Activated naive CD4-positive, alpha-beta T cell treated with anti-CD3 and anti-CD28 coated beads, Interleukin-2, amount 50 U/mL, for 16 hours (primary cell): ENCODE data around the gene ANKRD33.

Experiments
- DNase-seq: peaks from one replicate; pipeline ENCODE4 v3.0.0-alpha.2; 2020

The ANKRD33 gene

GRCh38 chr12:51905471-51906429 is 17.8 kb downstream of the ANKRD33 start:
- no peak for DNase-seq

GRCh38 chr12:51906430-51907082 is 18.7 kb downstream of the ANKRD33 start:
- no peak for DNase-seq

GRCh38 chr12:51907083-51907855 is 19.4 kb downstream of the ANKRD33 start, which contains the start of gene ACVRL1:
ACVRL1 (plus strand) TSS chr12:51907504; CDS start chr12:51912475, 4,971 bp downstream.
- DNase-seq: no peak

GRCh38 chr12:51907856-51908425 is 20.0 kb downstream of the ANKRD33 start:
- DNase-seq: no peak

GRCh38 chr12:51908876-51909592 is 21.1 kb downstream of the ANKRD33 start:
- no peak for DNase-seq

GRCh38 chr12:51910168-51910567 is 22.3 kb downstream of the ANKRD33 start:
- DNase-seq: no peak

- DNase-seq: no peak
Observed at GRCh38 chr12:51910691-51911090, 22.8 kb downstream of the ANKRD33 start.

GRCh38 chr12:51911307-51911706 is 23.4 kb downstream of the ANKRD33 start:
- no peak for DNase-seq

GRCh38 chr12:51911788-51912711 is 24.1 kb downstream of the ANKRD33 start:
- DNase-seq: no peak

GRCh38 chr12:51913071-51914033 is 25.4 kb downstream of the ANKRD33 start:
- no peak for DNase-seq

GRCh38 chr12:51914034-51914923 is 26.4 kb downstream of the ANKRD33 start:
- DNase-seq: no peak

- DNase-seq: no peak
Observed at GRCh38 chr12:51915003-51915625, 27.2 kb downstream of the ANKRD33 start.

GRCh38 chr12:51915951-51916350 is 28.0 kb downstream of the ANKRD33 start:
- no peak for DNase-seq

- DNase-seq: no peak
Observed at GRCh38 chr12:51917041-51917590, 29.2 kb downstream of the ANKRD33 start.

GRCh38 chr12:51917746-51918453 is 30.0 kb downstream of the ANKRD33 start:
- DNase-seq: no peak

- DNase-seq: no peak
Observed at GRCh38 chr12:51920046-51920445, 32.1 kb downstream of the ANKRD33 start.
